Peyer's patch (tissue), 4 donors: ENCODE measurements around the gene GLO1. TPM values are rescaled to one million over a fixed set of nuclear protein-coding genes. Genes with fewer than 3 reads are reported as not detected.
A peak's percentile ranks its signal among the peaks of the same experiment; 100 is the strongest.

Experiments used
- DNase-seq, 3 donors: peaks; one replicate each; pipeline ENCODE4 v3.0.0-alpha.2; 2017 to 2019
- H3K27ac ChIP-seq, 4 donors: fragments of 200-600 bp; sonication (generic); one replicate each; pipeline ENCODE4 v1.5.1; 2016 to 2019
- H3K27me3 ChIP-seq, 2 donors: fragments of 200-600 bp; sonication (generic); one replicate each; pipeline ENCODE4 v1.5.1; 2019
- H3K36me3 ChIP-seq, 3 donors: fragments of 200-600 bp; sonication (generic); one replicate each; pipeline ENCODE4 v1.5.1; 2016 to 2019
- H3K4me1 ChIP-seq, 4 donors: fragments of 200-600 bp; sonication (generic); one replicate each; pipeline ENCODE4 v1.5.1; 2016 to 2019
- H3K4me3 ChIP-seq, 4 donors: fragments of 200-600 bp; sonication (generic); 1 replicate in 3 of 4; 2 replicates in 1 of 4; pipeline ENCODE4 v1.5.1; 2016 to 2019; ENCODE audit warnings: mild to moderate bottlenecking in 1 of 4
- H3K9me3 ChIP-seq, 4 donors: fragments of 200-600 bp; sonication (generic); one replicate each; pipeline ENCODE4 v1.5.1; 2016 to 2019; ENCODE audit warnings: mild to moderate bottlenecking in 1 of 4
- CTCF ChIP-seq, 6 experiments: fragments of 450-650 bp in 4 of 6; fragments of 200-600 bp in 2 of 6; sonication (generic) in 1 of 6; IDR thresholded peaks; one replicate each; pipeline ENCODE4 v1.5.1; 2017 to 2019; ENCODE audit warnings: antibody characterized with exemption in 6 of 6, mild to moderate bottlenecking in 3 of 6, moderate library complexity in 1 of 6
- POLR2A ChIP-seq, 2 donors: fragments of 450-650 bp; IDR thresholded peaks; one replicate each; pipeline ENCODE4 v1.5.1; 2017; ENCODE audit warnings: antibody characterized with exemption in 2 of 2, mild to moderate bottlenecking in 2 of 2, moderate library complexity in 2 of 2
- total RNA-seq, 4 donors: library from RNA; depleted of rRNA; stranded (reverse); fragments of >200 nt; gene quantifications; one replicate each; pipeline ENCODE4 v1.1.0, GENCODE V29; 2016

GLO1 gene
- total RNA-seq, 4 donors from 2014 or later: 62.1 to 190 (median 71.6) TPM

GRCh38 chr6:38684904-38685303, 18.0 kb downstream of the GLO1 start:
- Histone ChIP-seq H3K4me3 (no peak overlapping the region), H3K9me3 (no peaks in the 10 kb centered on the region), H3K36me3 (peaks cover 0 to 43% (median 0%) of the 10 kb centered on the region in 3 donors), H3K4me1 (peaks cover 0 to 5% (median 0%) of the 10 kb centered on the region in 4 donors), H3K27ac (no peak overlapping the region), H3K27me3 (no peaks in the 10 kb centered on the region)
- no peak for DNase-seq
- no peak for TF ChIP-seq POLR2A (IDR thresholded peaks at IDR 0.05)
- no peak for TF ChIP-seq CTCF (IDR thresholded peaks at IDR 0.05)

GRCh38 chr6:38684237-38684636, 18.7 kb downstream of the GLO1 start:
- Histone ChIP-seq H3K9me3 (no peaks in the 10 kb centered on the region), H3K4me1 (peaks cover 0 to 5% (median 0%) of the 10 kb centered on the region in 4 donors), H3K27ac (no peak overlapping the region), H3K4me3 (no peak overlapping the region), H3K27me3 (no peaks in the 10 kb centered on the region), H3K36me3 (peaks cover 0 to 47% (median 0%) of the 10 kb centered on the region in 3 donors)
- no peak for TF ChIP-seq CTCF (IDR thresholded peaks at IDR 0.05)
- no peak for TF ChIP-seq POLR2A (IDR thresholded peaks at IDR 0.05)
- no peak for DNase-seq

DNA sequence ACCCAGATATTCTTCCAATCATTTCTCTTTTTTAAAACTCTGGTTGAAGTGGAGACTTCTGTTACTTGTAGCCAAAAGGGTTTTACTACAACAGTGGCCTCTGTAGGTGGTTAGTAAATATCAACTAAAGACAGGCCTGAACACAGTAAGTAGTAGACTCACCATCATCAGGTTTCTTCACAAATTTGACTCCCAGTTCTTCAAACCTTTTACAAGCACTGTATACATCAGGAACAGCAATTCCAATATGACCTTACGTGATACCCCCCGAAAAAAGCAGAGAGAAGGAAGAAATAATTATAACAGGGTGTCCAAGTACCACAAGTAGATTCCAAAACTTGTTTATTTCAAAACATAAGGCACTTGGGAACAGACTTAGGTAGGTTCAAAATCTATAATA, 21.1 kb downstream of the GLO1 start:
- H3K27ac ChIP-seq: no peak overlapping the region
- TF ChIP-seq POLR2A (IDR thresholded peaks at IDR 0.05): no peak
- DNase-seq: no peak
- H3K36me3 ChIP-seq: peaks cover 0 to 67% (median 0%) of the 10 kb centered on the region in 3 donors
- H3K4me1 ChIP-seq: peaks cover 0 to 9% (median 0%) of the 10 kb centered on the region in 4 donors
- no peaks in the 10 kb centered on the region for H3K9me3 ChIP-seq
- H3K4me3 ChIP-seq: no peak overlapping the region
- no peaks in the 10 kb centered on the region for H3K27me3 ChIP-seq

DNA sequence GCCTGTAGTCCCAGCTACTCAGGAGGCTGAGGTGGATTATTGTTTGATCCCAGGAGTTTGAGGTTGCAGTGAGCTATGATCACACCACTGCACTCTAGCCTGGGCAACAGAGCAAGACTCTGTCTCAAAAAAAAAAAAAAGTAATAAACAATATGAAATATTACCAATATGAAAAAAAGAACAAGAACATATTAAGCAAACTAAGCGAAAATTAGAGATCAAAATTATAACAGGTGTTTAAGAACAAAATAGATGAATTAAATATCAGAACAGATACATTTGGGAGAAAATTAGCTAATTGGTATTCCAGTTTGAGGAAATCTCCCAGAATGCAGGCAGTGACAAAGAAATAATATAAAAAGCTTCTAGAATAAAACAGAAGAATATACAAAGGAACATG, 23.3 kb downstream of the GLO1 start:
- DNase-seq: no peak
- Histone ChIP-seq H3K4me1 (peaks cover 0 to 9% (median 0%) of the 10 kb centered on the region in 4 donors), H3K4me3 (no peak overlapping the region), H3K9me3 (no peaks in the 10 kb centered on the region), H3K27me3 (no peaks in the 10 kb centered on the region), H3K27ac (no peak overlapping the region), H3K36me3 (peaks cover 0 to 81% (median 0%) of the 10 kb centered on the region in 3 donors)
- TF ChIP-seq CTCF (IDR thresholded peaks at IDR 0.05): no peak
- TF ChIP-seq POLR2A (IDR thresholded peaks at IDR 0.05): no peak

DNA sequence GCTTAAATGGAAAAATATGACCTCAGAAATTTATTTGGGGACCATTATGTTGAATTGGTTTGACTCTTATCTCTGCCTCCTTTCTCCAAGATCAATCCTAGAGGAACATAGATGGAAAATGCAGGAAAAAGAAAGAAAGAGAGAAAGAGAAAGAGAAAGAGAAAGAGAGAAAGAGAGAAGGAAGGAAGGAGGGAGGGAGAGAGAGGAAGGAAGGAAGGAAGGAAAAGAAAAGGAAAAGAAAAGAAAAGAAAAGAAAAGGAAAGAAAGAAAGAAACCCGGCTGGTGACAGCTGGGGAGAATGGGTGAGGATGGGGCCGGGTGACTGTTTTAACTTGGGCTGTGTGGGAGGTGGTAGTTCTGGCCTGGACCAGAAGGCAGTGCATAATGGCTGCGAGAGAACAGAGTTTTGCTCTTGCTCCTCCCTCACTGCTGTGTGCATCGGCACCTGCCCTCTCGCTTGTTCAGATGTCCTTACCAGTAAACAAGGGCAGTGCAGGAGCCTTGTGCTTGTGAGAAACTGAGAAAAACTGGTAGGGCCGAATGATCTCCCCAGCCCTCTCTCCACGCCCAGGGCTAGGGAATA, 24.7 kb downstream of the GLO1 start:
- no peak overlapping the region for H3K4me3 ChIP-seq
- no peak for DNase-seq
- H3K9me3 ChIP-seq: no peaks in the 10 kb centered on the region
- TF ChIP-seq CTCF (IDR thresholded peaks at IDR 0.05): no peak
- TF ChIP-seq POLR2A (IDR thresholded peaks at IDR 0.05): no peak
- H3K27me3 ChIP-seq: no peaks in the 10 kb centered on the region
- H3K36me3 ChIP-seq: peaks cover 0 to 71% (median 0%) of the 10 kb centered on the region in 3 donors
- H3K27ac ChIP-seq: peak overlapping the region in 2 of 4 donors; percentile 68
- H3K4me1 ChIP-seq: peaks cover 0 to 9% (median 0%) of the 10 kb centered on the region in 4 donors

DNA sequence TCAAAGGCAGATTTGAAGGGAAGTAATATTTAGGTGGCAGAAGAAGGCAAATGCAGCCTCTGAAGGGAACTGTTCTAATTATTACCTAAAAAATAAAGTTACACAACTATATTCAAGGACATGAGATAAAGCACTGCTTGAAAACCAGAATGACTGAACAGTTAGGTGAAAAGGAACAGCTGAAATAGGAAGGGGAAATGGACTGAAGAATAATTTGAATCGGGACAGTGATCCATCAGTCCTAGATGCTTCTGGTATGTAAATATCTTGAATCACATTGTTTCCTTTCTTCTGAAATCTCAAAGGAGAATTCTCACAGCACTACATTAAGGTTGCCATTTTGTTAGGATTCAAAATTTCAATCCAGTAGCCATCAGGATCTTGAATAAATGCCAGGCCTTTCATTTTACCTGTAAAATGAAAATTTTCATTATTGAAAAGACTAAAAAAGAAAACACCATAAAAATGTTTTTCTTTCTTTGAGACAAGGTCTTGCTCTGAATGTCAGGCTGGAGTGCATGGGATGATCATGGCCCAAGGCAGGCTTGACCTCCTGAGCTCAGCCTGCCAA, 25.9 kb downstream of the GLO1 start:
- TF ChIP-seq CTCF (IDR thresholded peaks at IDR 0.05) (no peak), POLR2A (IDR thresholded peaks at IDR 0.05) (no peak)

More for the DNA sequence above, 25.9 kb downstream of the GLO1 start:
- DNase-seq: no peak
- H3K36me3 ChIP-seq: peaks cover 0 to 58% (median 0%) of the 10 kb centered on the region in 3 donors
- H3K4me3 ChIP-seq: no peak overlapping the region
- H3K27ac ChIP-seq: peak overlapping the region in 2 of 4 donors; percentile 68
- no peaks in the 10 kb centered on the region for H3K27me3 ChIP-seq
- H3K4me1 ChIP-seq: peaks cover 0 to 9% (median 0%) of the 10 kb centered on the region in 4 donors
- no peaks in the 10 kb centered on the region for H3K9me3 ChIP-seq
